Measurements from ENCODE around the gene MEIG1. TPM values are rescaled to one million over a fixed set of nuclear protein-coding genes. Genes with fewer than 3 reads are reported as not detected.

The MEIG1 gene
- polyA plus RNA-seq, 4 donors: 0.15 to 0.18 TPM; not detected in 2

DNA sequence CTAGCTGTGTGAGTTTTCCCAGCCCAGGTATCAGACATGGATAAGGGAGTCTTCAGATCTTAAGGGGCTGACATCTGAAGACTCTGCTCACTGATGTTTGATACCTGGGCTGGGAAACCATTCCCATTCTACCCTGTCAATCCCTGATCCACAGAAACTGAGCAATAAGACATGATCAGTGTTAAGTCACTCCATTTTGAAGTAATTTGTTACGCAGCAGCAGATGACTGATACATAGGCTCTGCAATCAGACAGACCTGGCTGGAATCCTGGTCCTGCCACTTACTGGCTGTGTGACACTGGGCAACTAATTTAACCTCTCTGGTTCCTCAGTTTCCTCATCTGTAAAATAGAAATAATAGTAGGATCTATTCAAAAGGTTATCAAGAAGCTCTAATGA is 11.9 kb upstream of the MEIG1 start:
- DNase-seq (no peak), FAIRE-seq (no peak)

DNA sequence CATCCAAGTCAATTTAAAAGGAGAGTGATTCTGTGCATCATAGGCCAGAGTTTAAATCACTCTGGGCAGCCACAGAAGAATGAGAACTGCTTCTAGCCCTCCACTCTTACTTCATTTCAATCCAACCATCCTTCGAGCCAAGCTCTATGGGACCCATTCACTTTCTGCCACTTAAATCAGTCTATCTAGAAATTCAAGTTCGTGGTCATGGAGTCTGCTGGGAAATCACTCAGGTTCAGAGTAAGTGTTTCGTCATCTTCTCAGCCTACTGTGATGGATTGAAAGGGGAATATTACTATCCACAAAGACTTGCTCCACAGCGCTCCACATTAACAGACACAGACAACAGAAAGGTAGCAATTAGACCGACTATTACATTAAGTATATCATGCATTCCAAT is 9.9 kb upstream of the MEIG1 start:
- Histone ChIP-seq H3K4me1 (ENCODE audit: control insufficient read depth in 3 of 3, insufficient read depth in 2 of 3, low read depth in 1 of 3, low read length in 2 of 3) (peaks cover 1 to 9% (median 4%) of the 10 kb centered on the region in 3 donors), H3K4me3 (ENCODE audit: low read depth in 1 of 3, low read length in 3 of 3) (no peak overlapping the region), H3K9me3 (ENCODE audit: control insufficient read depth in 2 of 2, insufficient read depth in 1 of 2, low read depth in 1 of 2, low read length in 1 of 2) (peaks cover 0 to 2% of the 10 kb centered on the region in 2 donors), H3K27ac (ENCODE audit: low read depth in 1 of 3, low read length in 2 of 3) (no peak overlapping the region), H3K36me3 (ENCODE audit: control insufficient read depth in 3 of 3, insufficient read depth in 2 of 3, low read depth in 1 of 3, low read length in 3 of 3) (peaks cover 6 to 42% (median 7%) of the 10 kb centered on the region in 3 donors), H3K27me3 (ENCODE audit: control insufficient read depth in 3 of 3, insufficient read depth in 3 of 3, low read length in 3 of 3) (no peaks in the 10 kb centered on the region)
- FAIRE-seq (no peak), DNase-seq (no peak)
- 93 to 97% (median 93%) methylated on average over 5 of the region's 5 CpGs for WGBS, 3 donors

More for the DNA sequence above, 11.9 kb upstream of the MEIG1 start:
- Histone ChIP-seq H3K27me3 (ENCODE audit: control insufficient read depth in 3 of 3, insufficient read depth in 3 of 3, low read length in 3 of 3) (no peaks in the 10 kb centered on the region), H3K36me3 (ENCODE audit: control insufficient read depth in 3 of 3, insufficient read depth in 2 of 3, low read depth in 1 of 3, low read length in 3 of 3) (peaks cover 6 to 49% (median 7%) of the 10 kb centered on the region in 3 donors), H3K27ac (ENCODE audit: low read depth in 1 of 3, low read length in 2 of 3) (no peak overlapping the region), H3K4me3 (ENCODE audit: low read depth in 1 of 3, low read length in 3 of 3) (no peak overlapping the region), H3K9me3 (ENCODE audit: control insufficient read depth in 2 of 2, insufficient read depth in 1 of 2, low read depth in 1 of 2, low read length in 1 of 2) (peaks cover 0 to 2% of the 10 kb centered on the region in 2 donors), H3K4me1 (ENCODE audit: control insufficient read depth in 3 of 3, insufficient read depth in 2 of 3, low read depth in 1 of 3, low read length in 2 of 3) (peaks cover 0 to 4% (median 1%) of the 10 kb centered on the region in 3 donors)
- 94 to 99% (median 96%) methylated on average over 1 of the region's 1 CpG for WGBS, 3 donors

DNA sequence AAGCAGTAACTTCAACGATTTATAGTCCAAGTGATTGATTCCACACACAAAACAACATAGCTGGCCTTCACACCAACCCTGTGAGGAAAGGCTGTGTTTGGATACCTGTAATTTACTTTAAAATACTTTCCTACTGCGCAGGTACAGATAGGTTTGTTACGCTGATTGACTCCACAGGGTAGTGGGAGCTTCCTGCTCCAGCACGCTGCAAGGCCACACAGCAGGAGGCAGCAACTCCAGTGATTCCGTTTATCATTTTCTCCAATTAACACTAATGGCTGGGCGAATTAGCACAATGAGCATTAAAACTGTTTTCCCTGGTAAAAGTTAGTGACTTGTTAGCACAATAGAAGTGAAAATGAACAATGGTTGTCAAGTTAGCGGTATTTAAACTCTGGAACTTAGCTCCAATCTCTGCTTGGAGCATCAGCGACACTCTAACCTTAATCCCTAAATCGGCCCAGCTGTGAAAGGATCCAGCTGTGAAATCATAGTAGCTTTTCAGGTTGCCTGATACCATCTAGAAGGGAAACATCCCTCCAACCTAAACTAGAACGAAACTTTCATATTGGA is 6.3 kb upstream of the MEIG1 start:
- no peaks in the 10 kb centered on the region for H3K27me3 ChIP-seq (ENCODE audit: control insufficient read depth in 3 of 3, insufficient read depth in 3 of 3, low read length in 3 of 3)
- peak overlapping the region in 2 of 3 donors; percentile 59 to 77 for H3K4me3 ChIP-seq (ENCODE audit: low read depth in 1 of 3, low read length in 3 of 3)
- peaks cover 1 to 9% (median 4%) of the 10 kb centered on the region in 3 donors for H3K4me1 ChIP-seq (ENCODE audit: control insufficient read depth in 3 of 3, insufficient read depth in 2 of 3, low read depth in 1 of 3, low read length in 2 of 3)
- FAIRE-seq (no peak), DNase-seq (no peak)
- H3K36me3 ChIP-seq (ENCODE audit: control insufficient read depth in 3 of 3, insufficient read depth in 2 of 3, low read depth in 1 of 3, low read length in 3 of 3): peaks cover 0 to 12% (median 2%) of the 10 kb centered on the region in 3 donors
- H3K9me3 ChIP-seq (ENCODE audit: control insufficient read depth in 2 of 2, insufficient read depth in 1 of 2, low read depth in 1 of 2, low read length in 1 of 2): no peaks in the 10 kb centered on the region
- H3K27ac ChIP-seq (ENCODE audit: low read depth in 1 of 3, low read length in 2 of 3): peak overlapping the region; percentile 62 to 95 (median 91)
- 34 to 60% (median 49%) methylated on average over 10 of the region's 10 CpGs for WGBS, 3 donors

DNA sequence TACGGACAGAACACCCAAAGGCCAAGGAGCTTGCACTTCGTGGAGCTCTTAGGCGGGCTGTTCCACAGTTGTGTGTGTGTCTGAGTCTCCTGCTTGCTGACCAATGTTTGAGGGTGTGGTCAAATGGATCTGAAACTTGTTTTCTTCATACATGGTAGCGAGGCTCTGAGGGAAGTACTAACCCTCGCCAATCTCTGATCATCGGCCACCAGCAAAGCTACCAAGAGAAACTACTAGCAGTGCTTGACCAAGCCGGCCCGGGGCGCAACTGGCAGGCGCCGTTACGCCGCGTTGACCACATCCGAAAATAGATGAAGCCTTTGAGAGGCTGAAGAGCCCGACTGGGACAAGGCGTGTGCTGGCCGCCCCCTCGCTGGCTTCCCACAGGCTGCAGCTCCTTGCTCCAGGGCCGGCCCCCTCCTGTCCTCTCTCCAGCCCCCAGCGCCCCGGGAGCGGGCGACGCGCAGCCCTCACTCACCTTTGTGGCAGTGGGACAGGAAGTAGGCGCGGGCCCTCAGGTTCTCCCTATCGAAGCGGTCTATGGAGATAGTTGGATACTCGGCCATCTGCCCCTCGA is 5.7 kb upstream of the MEIG1 start:
- Histone ChIP-seq H3K4me1 (ENCODE audit: control insufficient read depth in 3 of 3, insufficient read depth in 2 of 3, low read depth in 1 of 3, low read length in 2 of 3) (peaks cover 1 to 9% (median 4%) of the 10 kb centered on the region in 3 donors), H3K27me3 (ENCODE audit: control insufficient read depth in 3 of 3, insufficient read depth in 3 of 3, low read length in 3 of 3) (no peaks in the 10 kb centered on the region), H3K27ac (ENCODE audit: low read depth in 1 of 3, low read length in 2 of 3) (peak overlapping the region; percentile 62 to 95 (median 91)), H3K9me3 (ENCODE audit: control insufficient read depth in 2 of 2, insufficient read depth in 1 of 2, low read depth in 1 of 2, low read length in 1 of 2) (no peaks in the 10 kb centered on the region), H3K36me3 (ENCODE audit: control insufficient read depth in 3 of 3, insufficient read depth in 2 of 3, low read depth in 1 of 3, low read length in 3 of 3) (peaks cover 0 to 10% (median 0%) of the 10 kb centered on the region in 3 donors), H3K4me3 (ENCODE audit: low read depth in 1 of 3, low read length in 3 of 3) (peak overlapping the region; percentile 59 to 77 (median 77))
- peak; percentile 46 to 67 for DNase-seq
- no peak for FAIRE-seq
- 1 to 4% (median 2%) methylated on average over 31 to 32 of the region's 32 CpGs for WGBS, 3 donors

DNA sequence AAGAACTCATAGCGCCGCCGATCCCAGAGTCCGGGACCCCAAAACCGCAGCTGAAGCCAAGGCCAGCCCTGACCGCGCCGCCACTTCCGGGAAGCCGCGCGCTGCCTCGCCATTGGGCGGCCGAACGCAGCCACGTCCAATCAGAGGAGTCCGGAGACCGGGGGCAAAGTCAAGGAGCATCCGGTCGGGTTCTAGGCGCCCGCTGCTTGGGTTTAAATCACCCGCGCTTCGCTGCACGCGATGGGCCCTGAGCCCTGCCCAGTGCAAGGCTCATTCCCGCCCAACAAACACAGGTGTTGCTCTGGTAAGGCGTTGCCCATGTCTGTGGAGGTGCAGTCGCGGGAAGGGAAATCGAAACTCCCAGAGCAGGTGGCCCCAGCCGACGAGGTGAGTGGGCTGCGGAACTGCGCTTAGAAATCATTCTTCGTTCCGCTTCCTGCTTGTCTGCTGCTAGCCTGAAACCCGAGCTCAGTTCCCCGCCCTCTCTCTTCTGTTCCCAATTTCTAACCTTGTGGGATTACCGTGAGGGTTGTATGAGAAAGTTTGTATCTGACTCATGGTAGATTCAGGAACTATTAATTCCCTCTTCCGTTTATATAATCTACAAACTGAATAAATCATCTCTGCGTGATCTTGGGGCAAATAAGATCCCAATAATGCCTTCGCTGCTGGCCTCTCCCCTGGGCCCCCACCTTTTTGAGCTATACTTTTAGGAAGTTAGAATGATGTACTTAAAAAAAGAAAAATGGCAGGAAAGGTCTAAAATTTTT is 5.0 kb upstream of the MEIG1 start, which contains the start of gene DCLRE1C:
Gene DCLRE1C (minus strand): TSS at position 96 of the 770 bp plus-strand sequence. CDS start 86 bp downstream, at position 10.
- Histone ChIP-seq H3K36me3 (ENCODE audit: control insufficient read depth in 3 of 3, insufficient read depth in 2 of 3, low read depth in 1 of 3, low read length in 3 of 3) (peaks cover 0 to 10% (median 0%) of the 10 kb centered on the region in 3 donors), H3K4me3 (ENCODE audit: low read depth in 1 of 3, low read length in 3 of 3) (peak within 1 kb of the TSS; percentile 59 to 77 (median 77)), H3K27me3 (ENCODE audit: control insufficient read depth in 3 of 3, insufficient read depth in 3 of 3, low read length in 3 of 3) (no peaks in the 10 kb centered on the region), H3K9me3 (ENCODE audit: control insufficient read depth in 2 of 2, insufficient read depth in 1 of 2, low read depth in 1 of 2, low read length in 1 of 2) (no peaks in the 10 kb centered on the region), H3K27ac (ENCODE audit: low read depth in 1 of 3, low read length in 2 of 3) (peak within 1 kb of the TSS; percentile 62 to 95 (median 91)), H3K4me1 (ENCODE audit: control insufficient read depth in 3 of 3, insufficient read depth in 2 of 3, low read depth in 1 of 3, low read length in 2 of 3) (peaks cover 1 to 9% (median 4%) of the 10 kb centered on the region in 3 donors)
- peak; percentile 98 to 99 for DNase-seq
- 0% methylated on average over 45 of the region's 45 CpGs for WGBS, 3 donors
- FAIRE-seq: no peak

DNA sequence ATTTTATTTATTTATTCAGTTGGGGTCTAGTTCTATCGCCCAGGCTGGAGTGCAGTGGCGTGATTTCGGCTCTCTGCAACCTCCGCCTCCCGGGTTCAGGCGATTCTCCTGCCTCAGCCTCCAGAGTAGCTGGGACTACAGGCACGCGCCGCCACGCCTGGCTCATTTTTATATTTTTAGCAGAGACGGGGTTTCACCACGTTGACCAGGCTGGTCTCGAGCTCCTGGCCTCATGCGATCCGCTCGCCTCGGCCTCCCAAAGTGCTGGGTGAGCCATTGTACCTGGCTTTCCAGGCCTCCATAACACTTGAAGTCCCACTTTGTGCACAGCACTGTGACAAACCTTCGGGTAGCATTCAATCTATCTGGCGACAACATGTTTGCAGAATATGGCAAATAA is 4.3 kb upstream of the MEIG1 start:
- H3K27me3 ChIP-seq (ENCODE audit: control insufficient read depth in 3 of 3, insufficient read depth in 3 of 3, low read length in 3 of 3): no peaks in the 10 kb centered on the region
- DNase-seq (no peak), FAIRE-seq (no peak)
- peaks cover 0 to 10% (median 0%) of the 10 kb centered on the region in 3 donors for H3K36me3 ChIP-seq (ENCODE audit: control insufficient read depth in 3 of 3, insufficient read depth in 2 of 3, low read depth in 1 of 3, low read length in 3 of 3)
- peak overlapping the region in 2 of 3 donors; percentile 57 to 91 for H3K27ac ChIP-seq (ENCODE audit: low read depth in 1 of 3, low read length in 2 of 3)
- H3K4me3 ChIP-seq (ENCODE audit: low read depth in 1 of 3, low read length in 3 of 3): no peak overlapping the region
- WGBS, 3 donors: 90 to 96% (median 93%) methylated on average over 19 of the region's 19 CpGs
- no peaks in the 10 kb centered on the region for H3K9me3 ChIP-seq (ENCODE audit: control insufficient read depth in 2 of 2, insufficient read depth in 1 of 2, low read depth in 1 of 2, low read length in 1 of 2)
- H3K4me1 ChIP-seq (ENCODE audit: control insufficient read depth in 3 of 3, insufficient read depth in 2 of 3, low read depth in 1 of 3, low read length in 2 of 3): peaks cover 1 to 9% (median 4%) of the 10 kb centered on the region in 3 donors

DNA sequence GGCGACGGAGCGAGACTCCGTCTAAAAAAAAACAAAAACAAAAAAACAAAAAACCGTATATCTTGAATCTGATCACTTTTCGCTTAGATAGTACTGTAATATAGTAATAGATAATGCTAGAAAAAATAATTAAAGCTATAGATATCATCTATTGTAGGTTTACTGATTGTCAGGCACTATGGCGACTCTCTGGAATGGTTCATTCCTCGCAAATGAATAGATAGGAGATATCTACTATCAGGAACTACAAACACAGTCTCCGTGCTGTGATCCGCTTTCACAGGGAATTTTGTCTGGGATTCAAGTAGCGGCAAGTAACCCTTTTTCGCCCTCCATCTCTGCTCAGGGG is 342 bp upstream of the MEIG1 start:
- Histone ChIP-seq H3K36me3 (ENCODE audit: control insufficient read depth in 3 of 3, insufficient read depth in 2 of 3, low read depth in 1 of 3, low read length in 3 of 3) (no peaks in the 10 kb centered on the region), H3K4me3 (ENCODE audit: low read depth in 1 of 3, low read length in 3 of 3) (peak overlapping the region; percentile 73 to 93 (median 79)), H3K27me3 (ENCODE audit: control insufficient read depth in 3 of 3, insufficient read depth in 3 of 3, low read length in 3 of 3) (no peaks in the 10 kb centered on the region), H3K4me1 (ENCODE audit: control insufficient read depth in 3 of 3, insufficient read depth in 2 of 3, low read depth in 1 of 3, low read length in 2 of 3) (peaks cover 0 to 5% (median 0%) of the 10 kb centered on the region in 3 donors), H3K9me3 (ENCODE audit: control insufficient read depth in 2 of 2, insufficient read depth in 1 of 2, low read depth in 1 of 2, low read length in 1 of 2) (no peaks in the 10 kb centered on the region), H3K27ac (ENCODE audit: low read depth in 1 of 3, low read length in 2 of 3) (peak overlapping the region; percentile 17 to 100 (median 98))
- 34 to 57% (median 41%) methylated on average over 12 of the region's 12 CpGs for WGBS, 3 donors
- no peak for DNase-seq
- no peak for FAIRE-seq

DNA sequence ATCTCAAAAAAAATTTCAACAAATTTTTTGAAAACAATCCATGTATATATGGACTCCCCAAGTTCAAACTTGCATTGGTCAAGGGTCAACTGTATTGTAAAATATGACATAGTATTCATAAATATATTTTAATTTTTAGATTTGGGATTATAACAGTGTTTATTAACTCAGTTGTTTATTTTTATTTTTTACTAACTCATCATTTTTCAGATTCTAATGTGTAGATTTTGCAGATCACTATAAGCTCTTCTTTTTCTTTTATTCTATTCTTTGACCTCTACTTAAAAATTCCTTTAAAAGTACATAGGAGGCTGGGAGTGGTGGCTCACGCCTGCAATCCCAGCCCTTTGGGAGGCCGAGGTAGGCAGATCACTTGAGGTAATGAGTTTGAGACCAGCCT is 8.7 kb downstream of the MEIG1 start:
- Histone ChIP-seq H3K4me3 (ENCODE audit: low read depth in 1 of 3, low read length in 3 of 3) (no peak overlapping the region), H3K27ac (ENCODE audit: low read depth in 1 of 3, low read length in 2 of 3) (no peak overlapping the region), H3K36me3 (ENCODE audit: control insufficient read depth in 3 of 3, insufficient read depth in 2 of 3, low read depth in 1 of 3, low read length in 3 of 3) (no peaks in the 10 kb centered on the region), H3K4me1 (ENCODE audit: control insufficient read depth in 3 of 3, insufficient read depth in 2 of 3, low read depth in 1 of 3, low read length in 2 of 3) (no peaks in the 10 kb centered on the region), H3K9me3 (ENCODE audit: control insufficient read depth in 2 of 2, insufficient read depth in 1 of 2, low read depth in 1 of 2, low read length in 1 of 2) (no peaks in the 10 kb centered on the region), H3K27me3 (ENCODE audit: control insufficient read depth in 3 of 3, insufficient read depth in 3 of 3, low read length in 3 of 3) (no peaks in the 10 kb centered on the region)
- DNase-seq (no peak), FAIRE-seq (no peak)
- WGBS, 3 donors: 87 to 94% (median 90%) methylated on average over 2 of the region's 2 CpGs

Measured in small intestine (tissue), 7 donors.